Ishikawa (cell line): Measurements from ENCODE around the gene PBX4.

Source experiments
- CEBPB ChIP-seq: IDR thresholded peaks from 2 replicates; pipeline ENCODE4 v1.6.1; 2012
- CREB1 ChIP-seq: IDR thresholded peaks from 2 replicates; pipeline ENCODE4 v1.6.1; 2012; ENCODE audit warnings: low read depth
- EGR1 ChIP-seq: IDR thresholded peaks from 2 replicates; pipeline ENCODE4 v1.6.1; 2012
- EP300 ChIP-seq: IDR thresholded peaks from 2 replicates; pipeline ENCODE4 v1.6.1; 2012; ENCODE audit warnings: borderline replicate concordance
- FOXM1 ChIP-seq: IDR thresholded peaks from 2 replicates; pipeline ENCODE4 v1.6.1; 2012; ENCODE audit warnings: low read depth, borderline replicate concordance
- MAX ChIP-seq: IDR thresholded peaks from 2 replicates; pipeline ENCODE4 v1.6.1; 2012
- NFIC ChIP-seq: IDR thresholded peaks from 2 replicates; pipeline ENCODE4 v1.6.1; 2012
- RAD21 ChIP-seq: IDR thresholded peaks from 2 replicates; pipeline ENCODE4 v1.6.1; 2012; ENCODE audit warnings: low read depth
- REST ChIP-seq: IDR thresholded peaks from 2 replicates; pipeline ENCODE4 v1.6.1; 2012; ENCODE audit warnings: low read depth, mild to moderate bottlenecking
- TAF1 ChIP-seq: IDR thresholded peaks from 2 replicates; pipeline ENCODE4 v1.6.1; 2012; ENCODE audit warnings: low read depth, mild to moderate bottlenecking
- TCF12 ChIP-seq: IDR thresholded peaks from 2 replicates; pipeline ENCODE4 v1.6.1; 2012; ENCODE audit warnings: low read depth
- TEAD4 ChIP-seq: IDR thresholded peaks from 2 replicates; pipeline ENCODE4 v1.6.1; 2012
- USF1 ChIP-seq: IDR thresholded peaks from 2 replicates; pipeline ENCODE4 v1.6.1; 2012
- YY1 ChIP-seq: IDR thresholded peaks from 2 replicates; pipeline ENCODE4 v1.6.1; 2012; ENCODE audit warnings: low read depth
- ZBTB7A ChIP-seq: IDR thresholded peaks from 2 replicates; pipeline ENCODE4 v1.6.1; 2012; ENCODE audit warnings: low read depth

The PBX4 gene

GRCh38 chr19:19656451-19657396 is 38.2 kb upstream of the PBX4 start:
- TF ChIP-seq TEAD4: no peak
- TF ChIP-seq CEBPB: no peak
- TF ChIP-seq USF1: no peak
- no peak for TF ChIP-seq EGR1
- TF ChIP-seq ZBTB7A: no peak
- TF ChIP-seq YY1: no peak
- TF ChIP-seq TCF12: no peak
- no peak for TF ChIP-seq RAD21
- TF ChIP-seq TAF1: no peak
- no peak for TF ChIP-seq REST
- no peak for TF ChIP-seq NFIC
- TF ChIP-seq FOXM1: no peak
- TF ChIP-seq EP300: no peak
- no peak for TF ChIP-seq MAX
- TF ChIP-seq CREB1: no peak

- no peak for TF ChIP-seq USF1
- no peak for TF ChIP-seq TCF12
- TF ChIP-seq REST: no peak
Measured at GRCh38 chr19:19655641-19656343, 37.3 kb upstream of the PBX4 start.

- TF ChIP-seq TEAD4: no peak
- TF ChIP-seq CEBPB: no peak
- TF ChIP-seq YY1: no peak
- TF ChIP-seq NFIC: no peak
- no peak for TF ChIP-seq EP300
- TF ChIP-seq TAF1: no peak
- TF ChIP-seq ZBTB7A: no peak
- no peak for TF ChIP-seq MAX
- no peak for TF ChIP-seq USF1
- no peak for TF ChIP-seq RAD21
- TF ChIP-seq FOXM1: no peak
- no peak for TF ChIP-seq REST
- TF ChIP-seq CREB1: no peak
- TF ChIP-seq TCF12: no peak
Measured at GRCh38 chr19:19655051-19655594, 36.6 kb upstream of the PBX4 start.
